ENCODE measurements around the gene KHK.
A peak's percentile ranks its signal among the peaks of the same experiment; 100 is the strongest.

- no peak for TF ChIP-seq EZH2 (IDR thresholded peaks at IDR 0.05)
- peak; percentile 24; the same call in 1 of the 2 replicates for TF ChIP-seq POLR2AphosphoS5 (IDR thresholded peaks at IDR 0.05; ENCODE audit: borderline replicate concordance, low read depth, low read length)
Observed at GRCh38 chr2:27118525-27119329, 32.2 kb downstream of the KHK start, which contains the start of gene CGREF1.
